Heart left ventricle (tissue), 16 donors: ENCODE results near the gene TAOK3. TPM values are rescaled to one million over a fixed set of nuclear protein-coding genes. Genes with fewer than 3 reads are reported as not detected.
A peak's percentile ranks its signal among the peaks of the same experiment; 100 is the strongest.

Experiments
- ATAC-seq, 4 donors: fragments of 200-7000 bp; cut with Tn5 transposase; one replicate each; pipeline ENCODE4 v1.9.1; 2020 to 2022; ENCODE audit warnings: moderate library complexity in 4 of 4, mild to moderate bottlenecking in 3 of 4, moderate number of reproducible peaks in 1 of 4
- DNase-seq, 5 donors: peaks; one replicate each; pipeline ENCODE4 v3.0.0-alpha.2; 2020
- H3K27ac ChIP-seq, 12 donors: fragments of 200-600 bp; sonication (generic) in 4 of 12; one replicate each; pipeline versions ENCODE4 v1.5.0 to v1.8.0; 2016 to 2022; ENCODE audit warnings: mild to moderate bottlenecking in 2 of 12
- H3K27me3 ChIP-seq, 9 donors: fragments of 200-600 bp; sonication (generic) in 2 of 9; one replicate each; pipeline versions ENCODE4 v1.5.1 to v1.8.0; 2016 to 2022; ENCODE audit warnings: mild to moderate bottlenecking in 3 of 9
- H3K36me3 ChIP-seq, 9 donors: fragments of 200-600 bp; sonication (generic) in 2 of 9; one replicate each; pipeline versions ENCODE4 v1.5.0 to v1.8.0; 2018 to 2022; ENCODE audit warnings: mild to moderate bottlenecking in 2 of 9
- H3K4me1 ChIP-seq, 12 donors: fragments of 200-600 bp; sonication (generic) in 4 of 12; one replicate each; pipeline versions ENCODE4 v1.5.0 to v1.8.0; 2016 to 2022; ENCODE audit warnings: mild to moderate bottlenecking in 3 of 12
- H3K4me3 ChIP-seq, 12 donors: fragments of 200-600 bp; sonication (generic) in 4 of 12; one replicate each; pipeline versions ENCODE4 v1.5.0 to v1.8.0; 2017 to 2022; ENCODE audit warnings: mild to moderate bottlenecking in 9 of 12, moderate library complexity in 4 of 12
- H3K9me3 ChIP-seq, 12 donors: fragments of 200-600 bp; sonication (generic) in 4 of 12; one replicate each; pipeline versions ENCODE4 v1.5.0 to v1.8.0; 2016 to 2022; ENCODE audit warnings: mild to moderate bottlenecking in 1 of 12
- CTCF ChIP-seq, 12 donors: fragments of 200-600 bp; sonication (generic) in 4 of 12; IDR thresholded peaks; one replicate each; pipeline versions ENCODE4 v1.5.0 to v1.8.0; 2018 to 2022; ENCODE audit warnings: antibody characterized with exemption in 12 of 12, mild to moderate bottlenecking in 5 of 12
- POLR2A ChIP-seq, 2 donors: fragments of 450-650 bp; IDR thresholded peaks; one replicate each; pipeline ENCODE4 v1.6.1; 2017; ENCODE audit warnings: antibody characterized with exemption in 2 of 2, mild to moderate bottlenecking in 2 of 2, moderate library complexity in 2 of 2
- WGBS, 4 donors: extraction: QIAGEN DNeasy Blood & Tissue Kit in 2 of 4; methylation state at CpG; one replicate each; pipeline versions ENCODE4 v1.1.5 to v1.1.7; 2013 to 2018; 5-methylcytosine and 5-hydroxymethylcytosine counted together
- intact Hi-C, 10 donors: fragments of 100-400 bp; cut with DNase I; formaldehyde crosslinking; loops; one replicate each; pipeline versions ENCODE4 v1.11.1 to v1.14.2; 2022
- polyA plus RNA-seq, 2 donors: library from polyadenylated mRNA; stranded (reverse); fragments of 200-250 nt; gene quantifications; one replicate each; pipeline ENCODE4 v1.2.3, GENCODE V29; 2013
- total RNA-seq, 9 donors: library from RNA; depleted of rRNA in 2 of 9; stranded (reverse); fragments of >200 nt in 2 of 9; fragmentation: NEBNext Ultra II Directional in 3 of 9; extraction: Animal tissue kit (Norgen Biotek cat#: 25700) in 3 of 9; gene quantifications; one replicate each; pipeline versions ENCODE4 v1.1.0 to v1.2.4, GENCODE V29; 2016 to 2023
- donor health status: ischemic (EF 13 %, LVEDD 7.1; RV severe dilation, severe dysfunction).
- donor health status: healthy with polysubstance abuse.
- donor health status: DM: no; HTN: yes; CAD: no.
- donor health status: DM: no; HTN: no; CAD: no.
- donor health status: ischemic (EF 25% LVEDD 6.9; RV normal size, moderate dysfunction).
- donor health status: ischemic (EF 25% LVEDD 5.7; RV mildly dilated, moderate dysfunction).
- donor health status: healthy.
- donor health status: DM: yes; HTN: yes; CAD: no.
- donor health status: ischemic (EF 35%, LVEDD 5.7; RV mildly dilated, moderate dysfunction).
- donor health status: nonischemic (EF 11% LVEDD 7.7; RV severe dilation, severe dysfunction).
- donor health status: DM: yes; HTN: yes; CAD: no.
- donor health status: PGD.
- donor health status: ischemic (EF 29% LVEDD 5.4; RV normal size, mild dysfunction).
- donor health status: nonischemic (EF 23%, LVEDD 6.1; RV moderate dilation, normal function).

The TAOK3 gene
- total and polyA plus RNA-seq, 11 donors, result 11.8 to 26.6 (median 22.2) TPM

GRCh38 chr12:118175823-118176447 is 196.8 kb downstream of the TAOK3 start:
- intact Hi-C loops, result no loop called here
- Histone ChIP-seq H3K27ac (no peak overlapping the region), H3K27me3 (no peaks in the 10 kb centered on the region), H3K36me3 (peaks cover 0 to 100% (median 93%) of the 10 kb centered on the region in 9 donors), H3K4me3 (no peak overlapping the region), H3K4me1 (peaks cover 0 to 6% (median 0%) of the 10 kb centered on the region in 12 donors), H3K9me3 (no peaks in the 10 kb centered on the region)
- TF ChIP-seq POLR2A (IDR thresholded peaks at IDR 0.05), result no peak
- TF ChIP-seq CTCF (IDR thresholded peaks at IDR 0.05), result no peak
- DNase-seq (no peak), ATAC-seq (peak in 2 of 4 donors; percentile 41 to 55)
- 88 to 93% (median 91%) methylated on average over 4 of the region's 4 CpGs for WGBS, 4 donors

GRCh38 chr12:118166946-118167345 is 205.8 kb downstream of the TAOK3 start:
- no peak for ATAC-seq
- intact Hi-C loops, result no loop called here
- WGBS, 4 donors, result 82 to 89% (median 85%) methylated on average over 2 of the region's 2 CpGs

GRCh38 chr12:118164798-118165486 is 207.8 kb downstream of the TAOK3 start:
- TF ChIP-seq CTCF (IDR thresholded peaks at IDR 0.05) (peak in 11 of 12 donors; percentile 13 to 53 (median 36)), POLR2A (IDR thresholded peaks at IDR 0.05) (no peak)
- WGBS, 4 donors, result 58 to 64% (median 60%) methylated on average over 6 of the region's 6 CpGs
- no peaks in the 10 kb centered on the region for H3K27me3 ChIP-seq
- H3K4me1 ChIP-seq, result no peaks in the 10 kb centered on the region
- H3K4me3 ChIP-seq, result no peak overlapping the region
- H3K36me3 ChIP-seq, result peaks cover 0 to 91% (median 64%) of the 10 kb centered on the region in 9 donors
- intact Hi-C loops, result no loop called here
- DNase-seq (peak in 1 of 5 donors; percentile 31), ATAC-seq (no peak)
- no peaks in the 10 kb centered on the region for H3K9me3 ChIP-seq
- H3K27ac ChIP-seq, result no peak overlapping the region

More at GRCh38 chr12:118166946-118167345, 205.8 kb downstream of the TAOK3 start:
- no peak for DNase-seq
- Histone ChIP-seq H3K9me3 (no peaks in the 10 kb centered on the region), H3K27me3 (no peaks in the 10 kb centered on the region), H3K36me3 (peaks cover 0 to 91% (median 64%) of the 10 kb centered on the region in 9 donors), H3K27ac (no peak overlapping the region), H3K4me3 (no peak overlapping the region), H3K4me1 (no peaks in the 10 kb centered on the region)
- no peak for TF ChIP-seq POLR2A (IDR thresholded peaks at IDR 0.05)
- no peak for TF ChIP-seq CTCF (IDR thresholded peaks at IDR 0.05)

- H3K4me3 ChIP-seq, result no peak overlapping the region
- H3K36me3 ChIP-seq, result peaks cover 0 to 87% (median 72%) of the 10 kb centered on the region in 9 donors
- H3K27ac ChIP-seq, result no peak overlapping the region
- H3K4me1 ChIP-seq, result no peaks in the 10 kb centered on the region
- TF ChIP-seq CTCF (IDR thresholded peaks at IDR 0.05), result no peak
- no peak for TF ChIP-seq POLR2A (IDR thresholded peaks at IDR 0.05)
- WGBS, 4 donors, result 96 to 99% (median 98%) methylated on average over 3 of the region's 3 CpGs
- no peaks in the 10 kb centered on the region for H3K27me3 ChIP-seq
- no peak for ATAC-seq
- DNase-seq, result no peak
- H3K9me3 ChIP-seq, result no peaks in the 10 kb centered on the region
- intact Hi-C loops, result no loop called here
Observed at GRCh38 chr12:118160536-118160935, 212.2 kb downstream of the TAOK3 start.
